Trophoblast cell (in vitro differentiated cells and primary cell): ENCODE results near the gene PPP1R12B.
"Not testable (repeated sequence)": the region's sequence is repeated elsewhere in the genome, so short reads cannot be mapped to it uniquely, and the experiment has no call there.

ENCODE experiments used
- DNase-seq, 2 donors: peaks; one replicate each; pipeline ENCODE4 v3.0.0-alpha.2; 2016
- H2AFZ ChIP-seq: 2 replicates; pipeline ENCODE4 v1.6.1; 2013; ENCODE audit warnings: low read length, moderate library complexity, mild to moderate bottlenecking; ENCODE audit not compliant: insufficient read depth, poor library complexity
- H2AK5ac ChIP-seq: 2 replicates; pipeline ENCODE4 v1.6.1; 2013; ENCODE audit warnings: mild to moderate bottlenecking, low read length
- H2BK120ac ChIP-seq: 2 replicates; pipeline ENCODE4 v1.6.1; 2013; ENCODE audit warnings: low read length, mild to moderate bottlenecking, moderate library complexity; ENCODE audit not compliant: insufficient read depth, poor library complexity
- H2BK12ac ChIP-seq: 2 replicates; pipeline ENCODE4 v1.6.1; 2013; ENCODE audit warnings: mild to moderate bottlenecking, low read length, moderate library complexity
- H2BK5ac ChIP-seq: 2 replicates; pipeline ENCODE4 v1.6.1; 2013; ENCODE audit warnings: low read length, low read depth, moderate library complexity, mild to moderate bottlenecking; ENCODE audit not compliant: poor library complexity
- H3K14ac ChIP-seq: 2 replicates; pipeline ENCODE4 v1.6.1; 2013; ENCODE audit warnings: mild to moderate bottlenecking, low read length
- H3K18ac ChIP-seq: 2 replicates; pipeline ENCODE4 v1.6.1; 2013; ENCODE audit warnings: mild to moderate bottlenecking, low read length
- H3K23ac ChIP-seq: 2 replicates; pipeline ENCODE4 v1.6.1; 2013; ENCODE audit warnings: low read length
- H3K27ac ChIP-seq: 2 replicates; pipeline ENCODE4 v1.5.1; 2013; ENCODE audit warnings: low read depth, mild to moderate bottlenecking, inconsistent platforms, low read length, moderate library complexity
- H3K27me3 ChIP-seq: 2 replicates; pipeline ENCODE4 v1.6.1; 2013; ENCODE audit warnings: inconsistent platforms, mild to moderate bottlenecking, low read length, moderate library complexity; ENCODE audit not compliant: insufficient read depth
- H3K36me3 ChIP-seq, 2 experiments: 1 replicate in 1 of 2; 2 replicates in 1 of 2; pipeline ENCODE4 v1.6.1; 2013; ENCODE audit warnings: low read length in 2 of 2, mild to moderate bottlenecking in 2 of 2, moderate library complexity in 1 of 2; ENCODE audit not compliant: insufficient read depth in 2 of 2, control insufficient read depth in 1 of 2
- H3K4ac ChIP-seq: 2 replicates; pipeline ENCODE4 v1.6.1; 2013; ENCODE audit warnings: low read depth, mild to moderate bottlenecking, low read length, moderate library complexity
- H3K4me1 ChIP-seq, 2 experiments: 1 replicate in 1 of 2; 2 replicates in 1 of 2; pipeline ENCODE4 v1.6.1; 2013; ENCODE audit warnings: low read length in 2 of 2, mild to moderate bottlenecking in 2 of 2, moderate library complexity in 1 of 2; ENCODE audit not compliant: insufficient read depth in 2 of 2, control insufficient read depth in 1 of 2
- H3K4me2 ChIP-seq: 2 replicates; pipeline ENCODE4 v1.6.1; 2013; ENCODE audit warnings: inconsistent platforms, mild to moderate bottlenecking, low read length, moderate library complexity
- H3K4me3 ChIP-seq: 2 replicates; pipeline ENCODE4 v1.5.1; 2013; ENCODE audit warnings: mild to moderate bottlenecking, low read depth, low read length, inconsistent platforms
- H3K79me1 ChIP-seq: one replicate; pipeline ENCODE4 v1.6.1; 2013; ENCODE audit warnings: low read length
- H3K79me2 ChIP-seq: 2 replicates; pipeline ENCODE4 v1.6.1; 2013; ENCODE audit warnings: low read length, mild to moderate bottlenecking; ENCODE audit not compliant: control insufficient read depth, insufficient read depth, poor library complexity
- H3K9ac ChIP-seq: 2 replicates; pipeline ENCODE4 v1.6.1; 2013; ENCODE audit warnings: mild to moderate bottlenecking, low read length
- H3K9me3 ChIP-seq: 2 replicates; pipeline ENCODE4 v1.6.1; 2013; ENCODE audit warnings: low read depth, mild to moderate bottlenecking, control low read depth, inconsistent platforms, low read length; ENCODE audit not compliant: insufficient read depth
- H4K12ac ChIP-seq: 2 replicates; pipeline ENCODE4 v1.6.1; 2013; ENCODE audit warnings: low read depth, mild to moderate bottlenecking, low read length, moderate library complexity
- H4K8ac ChIP-seq: 2 replicates; pipeline ENCODE4 v1.6.1; 2013; ENCODE audit warnings: low read depth, mild to moderate bottlenecking, low read length, moderate library complexity
- H4K91ac ChIP-seq: one replicate; pipeline ENCODE4 v1.6.1; 2013; ENCODE audit warnings: low read depth, mild to moderate bottlenecking, low read length, moderate library complexity
- WGBS: extraction: QIAGEN DNeasy Blood & Tissue Kit; methylation state at CpG from one replicate; pipeline ENCODE4 v1.1.7; 2013; ENCODE audit warnings: missing lambda C conversion rate; ENCODE audit not compliant: insufficient read length, insufficient coverage; ENCODE audit errors: extremely low coverage; 5-methylcytosine and 5-hydroxymethylcytosine counted together

PPP1R12B gene

DNA sequence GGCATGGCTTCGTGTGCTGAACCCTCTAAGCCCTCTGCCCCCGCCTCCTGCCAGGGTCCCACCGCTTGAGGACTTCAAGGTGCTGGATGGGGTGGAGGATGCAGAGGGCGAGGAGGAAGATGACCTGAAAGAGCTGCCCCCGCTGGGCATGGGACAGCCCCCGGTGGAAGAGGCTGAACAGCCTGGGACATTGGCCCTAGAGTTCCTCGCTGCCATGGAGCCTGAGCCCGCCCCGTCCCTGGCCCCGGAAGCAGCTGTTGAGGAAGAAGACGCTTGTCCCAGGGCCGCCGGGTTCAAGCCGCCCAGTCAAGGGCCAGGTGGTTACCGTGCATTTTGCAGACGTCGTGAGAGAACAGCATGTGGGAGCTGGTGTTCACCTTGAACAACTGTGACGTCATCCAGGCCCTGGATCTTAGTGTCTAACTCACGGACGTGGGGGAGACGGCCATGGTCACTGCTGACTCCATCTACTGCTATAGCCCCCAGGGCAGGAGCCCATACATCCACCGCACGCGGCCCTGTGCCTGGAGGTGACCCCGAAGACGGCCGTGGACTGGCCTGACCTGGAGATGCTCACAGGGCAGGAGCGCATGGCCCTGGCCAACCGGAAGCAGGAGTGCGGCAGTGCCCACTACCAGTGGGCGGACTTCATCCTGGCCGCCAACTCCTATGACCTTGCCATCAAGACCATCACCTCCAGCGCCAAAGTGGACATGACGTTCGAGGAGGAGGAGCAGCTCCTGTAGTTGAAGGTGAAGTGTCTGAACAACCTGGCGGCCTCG lies 90.1 kb downstream of the PPP1R12B start:
- H3K79me1 ChIP-seq: no peaks in the 10 kb centered on the region
- H2AK5ac ChIP-seq: no peak overlapping the region
- WGBS: no CpG with 5 or more reads among the region's 37 CpGs
- peaks cover 4% of the 10 kb centered on the region for H3K9me3 ChIP-seq
- no peaks in the 10 kb centered on the region for H3K79me2 ChIP-seq
- no peak overlapping the region for H2AFZ ChIP-seq
- no peak overlapping the region for H4K8ac ChIP-seq
- H3K4ac ChIP-seq: no peak overlapping the region
- no peak overlapping the region for H3K4me2 ChIP-seq
- H3K4me3 ChIP-seq: peak overlapping the region; percentile 30
- H4K12ac ChIP-seq: no peak overlapping the region
- no peak overlapping the region for H2BK5ac ChIP-seq
- H2BK120ac ChIP-seq: no peak overlapping the region
- H3K4me1 ChIP-seq: no peaks in the 10 kb centered on the region
- H4K91ac ChIP-seq: no peak overlapping the region
- no peak overlapping the region for H3K27ac ChIP-seq
- H2BK12ac ChIP-seq: no peak overlapping the region
- no peak overlapping the region for H3K23ac ChIP-seq
- no peak overlapping the region for H3K14ac ChIP-seq
- no peaks in the 10 kb centered on the region for H3K27me3 ChIP-seq
- no peak overlapping the region for H3K9ac ChIP-seq
- DNase-seq: no peak
- peaks cover 11 to 15% of the 10 kb centered on the region in 2 experiments for H3K36me3 ChIP-seq
- H3K18ac ChIP-seq: no peak overlapping the region

DNA sequence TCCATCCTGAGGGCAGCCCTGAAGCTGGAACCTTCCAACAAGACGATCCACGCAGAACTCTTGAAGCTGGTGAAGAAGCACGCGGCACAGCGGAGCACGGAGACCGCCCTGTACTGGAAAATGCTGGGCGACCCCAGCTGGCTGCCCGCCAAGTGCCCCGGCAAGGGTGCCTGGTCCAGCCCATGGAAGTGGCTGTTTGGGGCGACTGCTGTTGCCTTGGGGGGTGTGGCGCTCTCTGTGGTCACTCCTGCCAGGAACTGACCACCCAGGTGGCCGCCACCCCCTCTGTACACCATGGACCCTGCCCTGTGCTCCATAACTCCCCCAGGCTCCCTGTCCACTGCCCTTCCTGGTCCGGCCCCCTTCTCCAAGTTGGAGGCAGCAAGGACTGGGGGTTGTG lies 90.8 kb downstream of the PPP1R12B start:
- H3K4me3 ChIP-seq: no peak overlapping the region
- WGBS: no CpG with 5 or more reads among the region's 14 CpGs
- no peak overlapping the region for H2AK5ac ChIP-seq
- H3K14ac ChIP-seq: no peak overlapping the region
- H2BK12ac ChIP-seq: no peak overlapping the region
- no peak overlapping the region for H2AFZ ChIP-seq
- H3K36me3 ChIP-seq: peaks cover 11 to 15% of the 10 kb centered on the region in 2 experiments
- H3K27ac ChIP-seq: no peak overlapping the region
- no peaks in the 10 kb centered on the region for H3K27me3 ChIP-seq
- DNase-seq: no peak
- no peaks in the 10 kb centered on the region for H3K4me1 ChIP-seq
- H3K9me3 ChIP-seq: peaks cover 4% of the 10 kb centered on the region
- no peak overlapping the region for H2BK5ac ChIP-seq
- H3K18ac ChIP-seq: no peak overlapping the region
- H4K12ac ChIP-seq: no peak overlapping the region
- H3K4me2 ChIP-seq: no peak overlapping the region
- H3K9ac ChIP-seq: no peak overlapping the region
- no peak overlapping the region for H2BK120ac ChIP-seq
- H3K79me1 ChIP-seq: no peaks in the 10 kb centered on the region
- H3K23ac ChIP-seq: no peak overlapping the region
- no peak overlapping the region for H4K91ac ChIP-seq
- no peaks in the 10 kb centered on the region for H3K79me2 ChIP-seq
- no peak overlapping the region for H3K4ac ChIP-seq
- no peak overlapping the region for H4K8ac ChIP-seq

DNA sequence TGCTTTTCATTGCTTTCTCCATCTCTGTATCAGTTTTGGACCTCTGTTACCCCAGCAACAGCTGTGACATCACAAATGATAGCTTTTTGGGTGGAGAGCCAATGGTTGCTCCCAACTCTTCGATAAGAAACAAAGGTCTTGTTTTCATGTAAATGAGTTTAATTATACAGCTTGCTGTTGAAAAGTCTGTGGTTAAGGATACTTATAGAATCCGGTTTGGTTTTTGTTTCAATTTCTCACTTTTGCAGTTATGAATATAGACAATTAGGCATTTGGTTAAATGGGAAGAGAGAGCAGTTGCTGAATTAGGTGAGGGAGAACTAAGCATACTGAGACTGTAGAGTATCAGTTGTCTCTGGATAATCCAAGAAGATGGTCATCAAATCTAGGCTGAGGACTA lies 99.6 kb downstream of the PPP1R12B start:
- not testable (repeated sequence) for H2BK12ac ChIP-seq, H3K79me1 ChIP-seq, H4K12ac ChIP-seq, H3K14ac ChIP-seq, H3K79me2 ChIP-seq, H3K36me3 ChIP-seq, H2AFZ ChIP-seq, H4K91ac ChIP-seq, H2BK120ac ChIP-seq, DNase-seq, H3K4me1 ChIP-seq, H3K4me2 ChIP-seq, H3K9me3 ChIP-seq, H4K8ac ChIP-seq, H2AK5ac ChIP-seq, H3K23ac ChIP-seq, H3K18ac ChIP-seq, H3K4ac ChIP-seq, H3K4me3 ChIP-seq, H3K27me3 ChIP-seq, H3K9ac ChIP-seq, H3K27ac ChIP-seq, H2BK5ac ChIP-seq
- WGBS: no CpG with 5 or more reads among the region's 2 CpGs

DNA sequence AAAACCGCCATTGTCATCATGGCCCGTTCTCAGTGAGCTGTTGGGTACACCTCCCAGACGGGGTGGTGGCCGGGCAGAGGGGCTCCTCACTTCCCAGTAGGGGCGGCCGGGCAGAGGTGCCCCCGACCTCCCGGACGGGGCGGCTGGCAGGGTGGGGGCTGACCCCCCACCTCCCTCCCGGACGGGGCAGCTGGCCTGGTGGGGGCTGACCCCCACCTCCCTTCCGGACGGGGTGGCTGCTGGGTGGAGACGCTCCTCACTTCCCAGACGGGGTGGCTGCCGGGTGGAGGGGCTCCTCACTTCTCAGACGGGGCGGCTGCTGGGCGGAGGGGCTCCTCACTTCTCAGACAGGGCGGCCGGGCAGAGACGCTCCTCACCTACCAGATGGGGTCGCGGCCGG lies 103.1 kb downstream of the PPP1R12B start:
- not testable (repeated sequence) for H2BK5ac ChIP-seq, H3K4ac ChIP-seq, H3K4me2 ChIP-seq, H4K91ac ChIP-seq, H3K27ac ChIP-seq, H3K14ac ChIP-seq, H3K23ac ChIP-seq, H2BK120ac ChIP-seq, H3K79me2 ChIP-seq, H4K8ac ChIP-seq, H2AK5ac ChIP-seq, DNase-seq, H2BK12ac ChIP-seq, H2AFZ ChIP-seq, H3K4me3 ChIP-seq, H3K79me1 ChIP-seq, H3K36me3 ChIP-seq, H3K9ac ChIP-seq, H4K12ac ChIP-seq, H3K9me3 ChIP-seq, H3K27me3 ChIP-seq, H3K4me1 ChIP-seq, H3K18ac ChIP-seq
- WGBS: no CpG with 5 or more reads among the region's 26 CpGs
